WTC11 (cell line): ENCODE measurements around the gene NUF2. TPM values are rescaled to one million over a fixed set of nuclear protein-coding genes. Genes with fewer than 3 reads are reported as not detected.
"Not testable (repeated sequence)": the region's sequence is repeated elsewhere in the genome, so short reads cannot be mapped to it uniquely, and the experiment has no call there.

ENCODE experiments used
- ATAC-seq: fragments of 200-7000 bp; cut with Tn5 transposase; 2 replicates; pipeline ENCODE4 v1.10.0; 2021; ENCODE audit warnings: mild to moderate bottlenecking, moderate library complexity
- CTCF ChIA-PET: fragments of 300-600 bp; sonication (Branson Sonifier 250); formaldehyde crosslinking; loops from one replicate; lab custom pipeline; 2021; ENCODE audit warnings: antibody characterized with exemption; lab: Charles Lee
- POLR2A ChIA-PET: fragments of 350-600 bp; sonication (Branson Sonifier 250); formaldehyde crosslinking; loops from one replicate; lab custom pipeline; 2021; ENCODE audit warnings: antibody characterized with exemption; lab: Charles Lee
- DNase-seq: peaks from one replicate; pipeline ENCODE4 v3.0.0; 2021; ENCODE audit warnings: low spot score
- H3K27ac Mint-ChIP-seq: 2 replicates; pipeline ENCODE4 v1.8.0; 2021; ENCODE audit warnings: mixed read lengths
- H3K27me3 Mint-ChIP-seq: 2 replicates; pipeline ENCODE4 v1.8.0; 2021; ENCODE audit warnings: low read depth, mild to moderate bottlenecking, moderate library complexity, mixed read lengths
- H3K36me3 Mint-ChIP-seq: 2 replicates; pipeline ENCODE4 v1.8.0; 2021; ENCODE audit warnings: mixed read lengths
- H3K4me1 Mint-ChIP-seq: 2 replicates; pipeline ENCODE4 v1.8.0; 2022; ENCODE audit warnings: mixed read lengths
- H3K4me3 Mint-ChIP-seq: 2 replicates; pipeline ENCODE4 v1.8.0; 2021; ENCODE audit warnings: mild to moderate bottlenecking, moderate library complexity, mixed read lengths
- H3K9me3 Mint-ChIP-seq: 2 replicates; pipeline ENCODE4 v1.8.0; 2021; ENCODE audit warnings: mixed read lengths
- ATF6 ChIP-seq: sonication (generic); formaldehyde crosslinking; IDR thresholded peaks from 2 replicates; pipeline ENCODE4 v1.8.1; 2023; ENCODE audit warnings: mild to moderate bottlenecking, missing genetic modification reagents
- CDX4 ChIP-seq: fragments of 250-450 bp; sonication (Bioruptor Pico); IDR thresholded peaks from 2 replicates; pipeline ENCODE4 v1.9.0; 2021; ENCODE audit warnings: moderate library complexity, mild to moderate bottlenecking, inconsistent platforms, borderline replicate concordance
- CTCF ChIP-seq: fragments of 200-600 bp; IDR thresholded peaks from 2 replicates; pipeline ENCODE4 v1.8.0; 2022; ENCODE audit warnings: antibody characterized with exemption
- ERG ChIP-seq: fragments of 250-450 bp; sonication (Bioruptor Pico); IDR thresholded peaks from 2 replicates; pipeline ENCODE4 v1.8.0; 2021; ENCODE audit warnings: mild to moderate bottlenecking
- KAT7 ChIP-seq: sonication (generic); formaldehyde crosslinking; IDR thresholded peaks from 2 replicates; pipeline ENCODE4 v1.8.1; 2023; ENCODE audit warnings: missing genetic modification reagents, mild to moderate bottlenecking, borderline replicate concordance
- MLX ChIP-seq: sonication (generic); formaldehyde crosslinking; IDR thresholded peaks from 2 replicates; pipeline ENCODE4 v1.8.1; 2023; ENCODE audit warnings: mild to moderate bottlenecking, missing genetic modification reagents, moderate library complexity
- NFYB ChIP-seq: sonication (generic); formaldehyde crosslinking; conservative IDR thresholded peaks from 2 replicates; pipeline ENCODE4 v1.8.0; 2022; ENCODE audit warnings: low read depth, missing genetic modification reagents
- NR1H2 ChIP-seq: sonication (generic); formaldehyde crosslinking; IDR thresholded peaks from 2 replicates; pipeline ENCODE4 v1.9.0; 2021; ENCODE audit warnings: mild to moderate bottlenecking, moderate library complexity, missing genetic modification reagents
- USF2 ChIP-seq: sonication (generic); formaldehyde crosslinking; IDR thresholded peaks from 2 replicates; pipeline ENCODE4 v1.8.1; 2023; ENCODE audit warnings: mild to moderate bottlenecking, missing genetic modification reagents, moderate library complexity
- ZBTB21 ChIP-seq: sonication (generic); formaldehyde crosslinking; IDR thresholded peaks from 2 replicates; pipeline ENCODE4 v1.8.1; 2023; ENCODE audit warnings: mild to moderate bottlenecking, missing genetic modification reagents, borderline replicate concordance
- ZNF416 ChIP-seq: fragments of 250-450 bp; sonication (Bioruptor Pico); IDR thresholded peaks from 2 replicates; pipeline ENCODE4 v1.9.0; 2021; ENCODE audit warnings: mild to moderate bottlenecking, inconsistent platforms
- ZNF671 ChIP-seq: fragments of 250-450 bp; sonication (Bioruptor Pico); IDR thresholded peaks from 2 replicates; pipeline ENCODE4 v1.8.0; 2021; ENCODE audit warnings: mild to moderate bottlenecking
- total RNA-seq: library from RNA; stranded (reverse); gene quantifications from 3 replicates; pipeline ENCODE4 v1.2.3, GENCODE V29; 2021

Gene NUF2
- total RNA-seq, 1 experiment from 2014 or later, result 32.9 TPM

GRCh38 chr1:163291461-163291860 is 30.3 kb upstream of the NUF2 start (continued):
- TF ChIP-seq ZNF416 (CRISPR knock-in tag), result no peak
- TF ChIP-seq ERG (CRISPR knock-in tag), result no peak
- TF ChIP-seq KAT7 (CRISPR knock-in tag), result no peak
- TF ChIP-seq NR1H2 (CRISPR knock-in tag), result no peak

- POLR2A ChIA-PET, CTCF ChIA-PET, ATAC-seq, H3K4me3 Mint-ChIP-seq, DNase-seq, H3K27me3 Mint-ChIP-seq, H3K27ac Mint-ChIP-seq: not testable (repeated sequence)
- peaks cover 25% of the 10 kb centered on the region for H3K9me3 Mint-ChIP-seq
- peaks cover 16% of the 10 kb centered on the region for H3K4me1 Mint-ChIP-seq
- peaks cover 27% of the 10 kb centered on the region for H3K36me3 Mint-ChIP-seq
Measured at GRCh38 chr1:163292153-163292552, 29.6 kb upstream of the NUF2 start.

GRCh38 chr1:163293497-163293896 is 28.3 kb upstream of the NUF2 start:
- DNase-seq, ATAC-seq, H3K4me3 Mint-ChIP-seq, H3K27ac Mint-ChIP-seq, POLR2A ChIA-PET, H3K27me3 Mint-ChIP-seq, CTCF ChIA-PET: not testable (repeated sequence)
- H3K9me3 Mint-ChIP-seq, result peaks cover 25% of the 10 kb centered on the region
- H3K36me3 Mint-ChIP-seq, result peaks cover 27% of the 10 kb centered on the region
- peaks cover 24% of the 10 kb centered on the region for H3K4me1 Mint-ChIP-seq

GRCh38 chr1:163295949-163296348 is 25.8 kb upstream of the NUF2 start:
- Mint-ChIP-seq H3K4me1 (peaks cover 24% of the 10 kb centered on the region), H3K9me3 (peaks cover 25% of the 10 kb centered on the region), H3K27me3 (no peaks in the 10 kb centered on the region), H3K36me3 (peaks cover 32% of the 10 kb centered on the region), H3K27ac (no peak overlapping the region), H3K4me3 (no peak overlapping the region)
- ATAC-seq (no peak), DNase-seq (no peak)
- CTCF ChIA-PET, result no interaction called here
- POLR2A ChIA-PET, result no interaction called here
- no peak for TF ChIP-seq MLX (CRISPR knock-in tag)
- no peak for TF ChIP-seq ZBTB21 (CRISPR knock-in tag)
- no peak for TF ChIP-seq CDX4
- no peak for TF ChIP-seq CTCF
- no peak for TF ChIP-seq USF2 (CRISPR knock-in tag)
- TF ChIP-seq ATF6 (CRISPR knock-in tag), result no peak
- TF ChIP-seq NFYB (CRISPR knock-in tag), result no peak
- TF ChIP-seq ZNF671 (CRISPR knock-in tag), result no peak
